Endothelial cell (in vitro differentiated cells): Measurements from ENCODE around the gene CIBAR2. TPM values are rescaled to one million over a fixed set of nuclear protein-coding genes. Genes with fewer than 3 reads are reported as not detected.

Source experiments
- DNase-seq: peaks from one replicate; pipeline ENCODE4 v3.0.0; 2021; ENCODE audit warnings: low spot score
- H3K27ac Mint-ChIP-seq: one replicate; pipeline ENCODE4 v1.8.0; 2021; ENCODE audit warnings: mixed read lengths, inconsistent platforms; ENCODE audit not compliant: unreplicated experiment
- H3K27me3 Mint-ChIP-seq: one replicate; pipeline ENCODE4 v1.8.0; 2021; ENCODE audit warnings: mild to moderate bottlenecking, moderate library complexity, mixed read lengths, inconsistent platforms; ENCODE audit not compliant: unreplicated experiment
- H3K36me3 Mint-ChIP-seq: one replicate; pipeline ENCODE4 v1.8.0; 2021; ENCODE audit warnings: mild to moderate bottlenecking, low read depth, mixed read lengths, inconsistent platforms; ENCODE audit not compliant: unreplicated experiment
- H3K4me1 Mint-ChIP-seq: one replicate; pipeline ENCODE4 v1.8.0; 2021; ENCODE audit warnings: mild to moderate bottlenecking, mixed read lengths, inconsistent platforms; ENCODE audit not compliant: unreplicated experiment
- H3K4me3 Mint-ChIP-seq: one replicate; pipeline ENCODE4 v1.8.0; 2021; ENCODE audit warnings: mild to moderate bottlenecking, mixed read lengths, inconsistent platforms; ENCODE audit not compliant: unreplicated experiment
- H3K9me3 Mint-ChIP-seq: one replicate; pipeline ENCODE4 v1.8.0; 2021; ENCODE audit warnings: mixed read lengths, inconsistent platforms; ENCODE audit not compliant: unreplicated experiment
- total RNA-seq: library from RNA; stranded (reverse); fragmentation: NEBNext Ultra II Directional; extraction: Animal tissue kit (Norgen Biotek cat#: 25700); gene quantifications from one replicate; pipeline ENCODE4 v1.2.1, GENCODE V29; 2021; ENCODE audit not compliant: unreplicated experiment
- TF ChIP-seq, protein P1 (sequence below): fragments of 200-600 bp; sonication (generic); IDR thresholded peaks from one replicate; pipeline ENCODE4 v1.5.0; 2021; ENCODE audit warnings: antibody characterized with exemption; ENCODE audit not compliant: unreplicated experiment

The CIBAR2 gene
- total RNA-seq, 1 donor from 2014 or later = not detected

GRCh38 chr16:85134076-85134788, 22.0 kb upstream of the CIBAR2 start:
- peaks cover 32% of the 10 kb centered on the region for H3K4me1 Mint-ChIP-seq
- peaks cover 5% of the 10 kb centered on the region for H3K27me3 Mint-ChIP-seq
- H3K27ac Mint-ChIP-seq = no peak overlapping the region
- H3K36me3 Mint-ChIP-seq = peaks cover 4% of the 10 kb centered on the region
- H3K4me3 Mint-ChIP-seq = no peak overlapping the region
- TF ChIP-seq, protein P1, sequence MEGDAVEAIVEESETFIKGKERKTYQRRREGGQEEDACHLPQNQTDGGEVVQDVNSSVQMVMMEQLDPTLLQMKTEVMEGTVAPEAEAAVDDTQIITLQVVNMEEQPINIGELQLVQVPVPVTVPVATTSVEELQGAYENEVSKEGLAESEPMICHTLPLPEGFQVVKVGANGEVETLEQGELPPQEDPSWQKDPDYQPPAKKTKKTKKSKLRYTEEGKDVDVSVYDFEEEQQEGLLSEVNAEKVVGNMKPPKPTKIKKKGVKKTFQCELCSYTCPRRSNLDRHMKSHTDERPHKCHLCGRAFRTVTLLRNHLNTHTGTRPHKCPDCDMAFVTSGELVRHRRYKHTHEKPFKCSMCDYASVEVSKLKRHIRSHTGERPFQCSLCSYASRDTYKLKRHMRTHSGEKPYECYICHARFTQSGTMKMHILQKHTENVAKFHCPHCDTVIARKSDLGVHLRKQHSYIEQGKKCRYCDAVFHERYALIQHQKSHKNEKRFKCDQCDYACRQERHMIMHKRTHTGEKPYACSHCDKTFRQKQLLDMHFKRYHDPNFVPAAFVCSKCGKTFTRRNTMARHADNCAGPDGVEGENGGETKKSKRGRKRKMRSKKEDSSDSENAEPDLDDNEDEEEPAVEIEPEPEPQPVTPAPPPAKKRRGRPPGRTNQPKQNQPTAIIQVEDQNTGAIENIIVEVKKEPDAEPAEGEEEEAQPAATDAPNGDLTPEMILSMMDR = no peak
- DNase-seq = no peak
- no peaks in the 10 kb centered on the region for H3K9me3 Mint-ChIP-seq

DNA sequence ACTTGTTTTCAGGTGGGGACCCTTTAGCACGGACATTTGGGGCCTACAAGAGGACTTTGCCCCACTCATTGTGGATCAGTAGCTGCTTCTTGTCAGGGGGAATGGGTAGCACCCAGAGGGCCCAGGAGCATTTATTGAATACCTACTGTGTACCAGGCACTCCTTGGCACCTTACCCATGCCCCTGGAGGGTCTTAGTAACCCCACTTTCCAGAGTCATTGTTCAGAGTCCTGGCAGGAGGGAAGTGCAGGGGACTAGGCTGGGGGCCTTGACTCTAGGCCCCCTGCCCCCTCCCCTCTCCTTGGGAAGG, 21.0 kb upstream of the CIBAR2 start:
- TF ChIP-seq, protein P1 = no peak
- Mint-ChIP-seq H3K27ac (no peak overlapping the region), H3K27me3 (peaks cover 5% of the 10 kb centered on the region)

GRCh38 chr16:85132456-85133289, 20.4 kb upstream of the CIBAR2 start:
- H3K4me1 Mint-ChIP-seq = peaks cover 24% of the 10 kb centered on the region
- no peaks in the 10 kb centered on the region for H3K36me3 Mint-ChIP-seq
- H3K9me3 Mint-ChIP-seq = no peaks in the 10 kb centered on the region
- no peak for DNase-seq
- TF ChIP-seq, protein P1 = no peak
- H3K27me3 Mint-ChIP-seq = peaks cover 3% of the 10 kb centered on the region
- H3K27ac Mint-ChIP-seq = no peak overlapping the region
- no peak overlapping the region for H3K4me3 Mint-ChIP-seq

More for the DNA sequence above, 21.0 kb upstream of the CIBAR2 start:
- Mint-ChIP-seq H3K4me1 (peaks cover 29% of the 10 kb centered on the region), H3K36me3 (peaks cover 4% of the 10 kb centered on the region), H3K9me3 (no peaks in the 10 kb centered on the region), H3K4me3 (no peak overlapping the region)
- no peak for DNase-seq

DNA sequence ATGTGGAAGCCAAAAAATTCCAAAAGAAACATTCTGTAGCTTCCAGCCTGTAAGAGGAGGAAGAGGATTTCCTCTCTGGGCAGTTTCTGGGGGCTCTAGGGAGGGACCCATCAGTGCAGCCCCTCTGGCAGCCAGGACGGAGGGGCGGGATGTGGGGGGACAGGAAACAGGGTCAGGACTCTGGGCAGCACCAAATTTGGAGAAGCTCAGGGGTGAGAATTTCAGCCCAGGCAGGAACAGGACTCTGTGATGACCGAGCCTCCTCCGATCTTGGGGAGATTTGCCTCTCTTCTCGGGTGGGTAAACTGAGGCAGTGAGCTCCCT, 18.4 kb upstream of the CIBAR2 start:
- no peaks in the 10 kb centered on the region for H3K36me3 Mint-ChIP-seq
- peaks cover 17% of the 10 kb centered on the region for H3K4me1 Mint-ChIP-seq
- H3K27me3 Mint-ChIP-seq = peaks cover 3% of the 10 kb centered on the region
- no peaks in the 10 kb centered on the region for H3K9me3 Mint-ChIP-seq
- TF ChIP-seq, protein P1 = no peak
- no peak for DNase-seq
- H3K4me3 Mint-ChIP-seq = no peak overlapping the region
- no peak overlapping the region for H3K27ac Mint-ChIP-seq
